Measurements from ENCODE around the gene MRPS27.

The MRPS27 gene

GRCh38 chr5:72205431-72206009, 114.5 kb downstream of the MRPS27 start:
- DNase-seq: no peak

GRCh38 chr5:72204946-72205345, 115.1 kb downstream of the MRPS27 start:
- no peak for DNase-seq

GRCh38 chr5:72203251-72203845, 116.7 kb downstream of the MRPS27 start:
- DNase-seq: no peak

GRCh38 chr5:72202331-72202825, 117.7 kb downstream of the MRPS27 start:
- DNase-seq: no peak

GRCh38 chr5:72199681-72200080, 120.4 kb downstream of the MRPS27 start:
- DNase-seq: no peak

- no peak for DNase-seq
Measured at GRCh38 chr5:72197393-72197792, 122.6 kb downstream of the MRPS27 start.

- no peak for DNase-seq
Measured at GRCh38 chr5:72195581-72195980, 124.5 kb downstream of the MRPS27 start.

GRCh38 chr5:72194846-72195245, 125.2 kb downstream of the MRPS27 start:
- no peak for DNase-seq

- DNase-seq: no peak
Measured at GRCh38 chr5:72191404-72191803, 128.6 kb downstream of the MRPS27 start.

GRCh38 chr5:72189146-72189545, 130.9 kb downstream of the MRPS27 start:
- DNase-seq: no peak

- DNase-seq: no peak
Measured at GRCh38 chr5:72188166-72188565, 131.9 kb downstream of the MRPS27 start.

GRCh38 chr5:72187388-72188075, 132.5 kb downstream of the MRPS27 start:
- DNase-seq: no peak

- DNase-seq: no peak
Measured at GRCh38 chr5:72185496-72186329, 134.3 kb downstream of the MRPS27 start.

- no peak for DNase-seq
Measured at GRCh38 chr5:72184408-72184807, 135.6 kb downstream of the MRPS27 start.

- DNase-seq: peak in 2 of 56 donors; percentile 11 to 35
Measured at GRCh38 chr5:72183101-72183520, 136.9 kb downstream of the MRPS27 start.

- DNase-seq: no peak
Measured at GRCh38 chr5:72182686-72183085, 137.4 kb downstream of the MRPS27 start.

- DNase-seq: peak in 2 of 56 donors; percentile 9 to 12
Measured at GRCh38 chr5:72180925-72181324, 139.1 kb downstream of the MRPS27 start.

GRCh38 chr5:72179816-72180440, 140.1 kb downstream of the MRPS27 start:
- peak in 32 of 56 donors; percentile 14 to 81 (median 54) for DNase-seq

GRCh38 chr5:72179028-72179815, 140.8 kb downstream of the MRPS27 start:
- DNase-seq: peak in 47 of 56 donors; percentile 21 to 83 (median 58)

- DNase-seq: no peak
Measured at GRCh38 chr5:72177538-72177937, 142.5 kb downstream of the MRPS27 start.
